Measurements from ENCODE around the gene CNTN6. TPM values are rescaled to one million over a fixed set of nuclear protein-coding genes. Genes with fewer than 3 reads are reported as not detected.

CNTN6 gene
- total and polyA plus RNA-seq, 2 donors (not counting 1 experiment from before 2014, with no cell fraction given): not detected

GRCh38 chr3:1404270-1404962, 311.6 kb downstream of the CNTN6 start:
- no peaks in the 10 kb centered on the region for H3K36me3 ChIP-seq (replicated peaks in 1 of 2; ENCODE audit: control extremely low read depth in 1 of 2, control insufficient read depth in 1 of 2, extremely low read depth in 1 of 2, insufficient read depth in 2 of 2, low read length in 1 of 2)
- TF ChIP-seq CTCF (IDR thresholded peaks at IDR 0.05) (no peak), EZH2 (IDR thresholded peaks at IDR 0.05; ENCODE audit: borderline replicate concordance, insufficient read depth, low read depth, low read length, poor library complexity, severe bottlenecking) (no peak)
- no peaks in the 10 kb centered on the region for H3K27me3 Mint-ChIP-seq
- H3K27ac Mint-ChIP-seq: no peak overlapping the region
- H3K79me2 ChIP-seq (ENCODE audit: control insufficient read depth, insufficient read depth, low read length): no peaks in the 10 kb centered on the region
- H4K20me1 ChIP-seq (ENCODE audit: control insufficient read depth, insufficient read depth, low read length, poor library complexity, severe bottlenecking): no peaks in the 10 kb centered on the region
- no peak for DNase-seq
- H3K4me3 Mint-ChIP-seq: no peak overlapping the region
- no peak overlapping the region for H3K27ac ChIP-seq (ENCODE audit: low read length in 2 of 2)
- no peaks in the 10 kb centered on the region for H3K9me3 ChIP-seq (ENCODE audit: control extremely low read depth in 1 of 3, control insufficient read depth in 2 of 3, insufficient read depth in 1 of 3, low read length in 2 of 3)
- H3K4me2 ChIP-seq (replicated peaks; ENCODE audit: low read depth, low read length, poor library complexity, severe bottlenecking): no peak overlapping the region
- no peak for ATAC-seq (ENCODE audit: low read depth)
- no CpG with 5 or more reads among the region's 2 CpGs for WGBS (ENCODE audit: insufficient coverage)
- no peaks in the 10 kb centered on the region for H3K4me1 ChIP-seq (ENCODE audit: control insufficient read depth in 2 of 2, insufficient read depth in 2 of 2, low read length in 2 of 2)
- no peak overlapping the region for H3K9ac ChIP-seq (ENCODE audit: low read length)
- H3K27me3 ChIP-seq (replicated peaks in 1 of 4; ENCODE audit: control extremely low read depth in 1 of 4, control insufficient read depth in 3 of 4, insufficient read depth in 4 of 4, low read length in 3 of 4): no peaks in the 10 kb centered on the region
- no peaks in the 10 kb centered on the region for H3K4me1 Mint-ChIP-seq
- H2AFZ ChIP-seq (ENCODE audit: insufficient read depth, low read depth, low read length, poor library complexity, severe bottlenecking): no peak overlapping the region
- POLR2A ChIA-PET: no interaction called here
- H3K9me3 Mint-ChIP-seq (ENCODE audit: insufficient read depth): no peaks in the 10 kb centered on the region
- CTCF ChIA-PET: no interaction called here
- no peak overlapping the region for H3K4me3 ChIP-seq (ENCODE audit: control extremely low read depth in 1 of 5, extremely low read depth in 1 of 5, insufficient read depth in 1 of 5, low read depth in 2 of 5, low read length in 4 of 5)
- intact Hi-C loops (cut with micrococcal nuclease): no loop called here

GRCh38 chr3:1406250-1406649, 313.4 kb downstream of the CNTN6 start:
- TF ChIP-seq EZH2 (IDR thresholded peaks at IDR 0.05; ENCODE audit: borderline replicate concordance, insufficient read depth, low read depth, low read length, poor library complexity, severe bottlenecking): no peak
- no peak for TF ChIP-seq CTCF (IDR thresholded peaks at IDR 0.05)
- no peaks in the 10 kb centered on the region for H3K9me3 Mint-ChIP-seq (ENCODE audit: insufficient read depth)
- ATAC-seq (ENCODE audit: low read depth) (no peak), DNase-seq (no peak)
- no peaks in the 10 kb centered on the region for H3K79me2 ChIP-seq (ENCODE audit: control insufficient read depth, insufficient read depth, low read length)
- no peak overlapping the region for H2AFZ ChIP-seq (ENCODE audit: insufficient read depth, low read depth, low read length, poor library complexity, severe bottlenecking)
- no peaks in the 10 kb centered on the region for H3K9me3 ChIP-seq (ENCODE audit: control extremely low read depth in 1 of 3, control insufficient read depth in 2 of 3, insufficient read depth in 1 of 3, low read length in 2 of 3)
- H3K27me3 ChIP-seq (replicated peaks in 1 of 4; ENCODE audit: control extremely low read depth in 1 of 4, control insufficient read depth in 3 of 4, insufficient read depth in 4 of 4, low read length in 3 of 4): no peaks in the 10 kb centered on the region
- no peaks in the 10 kb centered on the region for H3K27me3 Mint-ChIP-seq
- intact Hi-C loops (cut with micrococcal nuclease): no loop called here
- H4K20me1 ChIP-seq (ENCODE audit: control insufficient read depth, insufficient read depth, low read length, poor library complexity, severe bottlenecking): no peaks in the 10 kb centered on the region
- H3K4me2 ChIP-seq (replicated peaks; ENCODE audit: low read depth, low read length, poor library complexity, severe bottlenecking): no peak overlapping the region
- H3K4me3 ChIP-seq (ENCODE audit: control extremely low read depth in 1 of 5, extremely low read depth in 1 of 5, insufficient read depth in 1 of 5, low read depth in 2 of 5, low read length in 4 of 5): no peak overlapping the region
- no peak overlapping the region for H3K4me3 Mint-ChIP-seq
- H3K36me3 ChIP-seq (replicated peaks in 1 of 2; ENCODE audit: control extremely low read depth in 1 of 2, control insufficient read depth in 1 of 2, extremely low read depth in 1 of 2, insufficient read depth in 2 of 2, low read length in 1 of 2): no peaks in the 10 kb centered on the region
- H3K9ac ChIP-seq (ENCODE audit: low read length): no peak overlapping the region
- no peak overlapping the region for H3K27ac ChIP-seq (ENCODE audit: low read length in 2 of 2)
- H3K4me1 ChIP-seq (ENCODE audit: control insufficient read depth in 2 of 2, insufficient read depth in 2 of 2, low read length in 2 of 2): no peaks in the 10 kb centered on the region
- H3K4me1 Mint-ChIP-seq: peaks cover under 1% of the 10 kb centered on the region
- POLR2A ChIA-PET: no interaction called here
- no peak overlapping the region for H3K27ac Mint-ChIP-seq
- CTCF ChIA-PET: no interaction called here
